NCI-H510A treated with DMSO at 0.1 percent for 48 hours (cell line): Measurements from ENCODE around the gene GAB2.
"Not testable (repeated sequence)": the region's sequence is repeated elsewhere in the genome, so short reads cannot be mapped to it uniquely, and the experiment has no call there.

Experiments used
- DNase-seq: peaks from one replicate; lab custom pipeline; 2025; lab: John Stamatoyannopoulos, UW

GAB2 gene

DNA sequence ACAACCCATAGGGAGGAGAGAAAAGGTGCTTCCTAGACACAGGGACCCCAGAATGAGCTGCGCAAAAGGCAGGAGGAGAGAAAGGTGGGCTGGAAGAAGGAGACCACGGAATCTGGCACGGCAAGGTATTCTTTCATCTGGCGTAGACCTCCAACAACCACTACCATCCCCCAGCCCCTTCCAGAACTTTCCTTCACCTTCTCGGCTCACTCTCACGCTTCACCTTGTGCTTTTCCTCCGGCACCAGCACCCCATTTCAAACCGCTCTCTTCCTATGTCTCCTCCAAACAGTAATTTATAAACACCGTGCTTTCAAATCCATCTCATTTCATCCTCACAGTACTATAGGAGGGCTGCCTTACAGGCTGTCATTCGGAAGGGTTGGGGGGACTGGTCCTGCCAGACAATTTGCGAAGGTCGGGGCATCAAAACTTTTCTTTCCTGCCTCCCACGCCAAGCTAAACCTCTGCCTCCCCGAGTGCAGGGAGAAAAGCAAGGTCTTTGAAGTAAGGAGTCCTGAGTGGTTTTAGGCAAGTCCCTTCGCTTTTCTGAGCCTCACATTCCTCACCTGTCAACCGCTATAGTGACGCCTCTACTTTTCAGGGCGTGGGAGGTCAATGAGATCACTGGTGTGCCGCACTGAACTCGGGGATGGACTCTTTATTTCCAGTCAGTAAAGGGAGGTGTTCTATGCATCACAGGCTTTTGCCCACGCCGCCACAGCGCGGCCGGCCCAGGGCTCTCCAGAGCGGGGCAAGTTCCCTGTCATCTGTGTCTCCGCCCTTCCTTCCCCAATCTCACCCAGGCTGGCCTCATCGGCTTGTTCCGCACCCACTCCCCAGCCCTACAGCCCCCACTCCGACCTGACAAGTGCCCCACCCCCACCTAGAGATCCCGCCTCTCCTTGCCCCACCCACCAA is 230.0 kb downstream of the GAB2 start:
- DNase-seq: peak; percentile 48

DNA sequence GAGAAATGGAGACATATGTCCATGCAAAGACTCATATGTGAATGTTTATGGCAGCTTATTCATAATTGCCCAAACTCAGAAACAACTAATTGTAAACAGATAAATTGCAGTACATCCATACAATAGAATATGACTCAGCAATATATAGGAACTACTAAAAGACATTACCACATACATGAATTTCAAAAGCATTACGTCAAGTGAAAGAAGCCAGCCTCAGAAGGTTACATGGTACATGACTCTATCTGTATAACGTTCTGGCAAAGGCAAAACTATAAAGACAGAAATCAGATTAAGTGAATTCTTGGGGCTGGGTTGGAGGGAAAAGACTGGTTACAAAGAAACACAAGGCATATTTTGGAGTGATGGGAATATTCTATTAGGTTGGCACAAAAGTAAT is 236.4 kb downstream of the GAB2 start:
- no peak for DNase-seq

DNA sequence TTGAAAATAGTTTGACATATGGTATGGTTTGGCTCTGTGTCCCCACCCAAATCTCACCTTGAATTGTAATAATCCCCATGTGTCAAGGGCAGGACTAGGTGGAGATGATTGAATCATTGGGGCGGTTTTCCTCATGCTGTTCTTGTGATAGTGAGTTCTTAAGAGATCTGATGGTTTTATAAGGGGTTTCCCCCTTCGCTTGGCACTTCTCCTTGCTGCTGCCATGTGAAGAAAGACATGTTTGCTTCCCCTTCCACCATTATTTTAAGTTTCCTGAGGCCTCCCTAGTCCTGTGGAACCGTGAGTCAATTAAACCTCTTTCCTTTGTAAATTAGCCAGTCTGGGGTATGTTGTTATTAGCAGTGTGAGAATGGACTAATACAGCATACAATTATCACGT is 236.9 kb downstream of the GAB2 start:
- DNase-seq: no peak

DNA sequence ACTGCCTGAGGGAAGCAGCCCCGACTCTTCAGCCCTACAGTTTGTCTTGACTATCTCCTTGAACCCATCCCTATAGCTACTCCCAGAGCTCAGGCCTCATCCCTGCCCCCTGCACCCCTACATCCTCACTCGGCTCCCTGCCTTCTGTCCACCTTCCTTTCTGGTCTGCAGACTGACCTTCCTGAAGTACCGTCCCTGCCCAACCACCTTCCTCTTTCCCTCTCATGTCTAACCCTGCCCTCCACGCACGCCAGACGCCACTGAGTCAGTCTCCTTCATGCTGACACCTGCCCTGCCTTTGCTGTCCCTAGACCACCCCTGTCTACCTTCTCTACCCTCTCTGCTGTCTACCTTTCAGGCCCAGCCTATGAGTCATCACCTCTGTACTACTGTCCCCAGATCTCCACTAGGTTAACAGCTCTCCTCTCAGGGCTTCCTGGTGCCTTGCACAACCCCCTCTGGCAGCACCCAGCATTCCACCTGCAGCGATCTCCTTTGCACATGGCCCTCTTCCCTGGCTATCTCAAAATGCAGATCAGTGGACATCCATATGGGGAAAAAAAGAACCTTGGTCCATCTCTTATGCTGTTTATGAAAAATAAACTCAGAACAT is 238.1 kb downstream of the GAB2 start:
- DNase-seq: no peak

DNA sequence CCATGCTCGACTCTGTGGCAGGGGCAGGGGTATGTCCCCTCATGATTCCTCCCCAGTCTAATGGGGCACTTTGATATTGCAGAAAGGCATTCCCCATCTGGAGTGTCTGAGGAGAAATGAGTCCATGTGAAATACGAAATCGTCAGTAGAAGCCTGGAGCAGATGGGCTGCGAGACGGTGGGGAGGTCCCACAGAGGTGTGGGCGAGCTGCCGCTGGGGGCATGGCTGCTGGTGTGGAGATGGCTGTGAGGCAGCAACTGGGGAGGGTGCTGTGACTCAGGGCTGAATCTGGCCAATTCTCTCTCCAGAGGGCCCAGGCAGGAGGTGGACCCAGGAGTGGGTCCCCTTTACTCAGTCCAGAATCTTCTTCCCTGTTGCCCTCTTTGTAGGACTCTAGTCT is 240.4 kb downstream of the GAB2 start:
- DNase-seq: no peak

DNA sequence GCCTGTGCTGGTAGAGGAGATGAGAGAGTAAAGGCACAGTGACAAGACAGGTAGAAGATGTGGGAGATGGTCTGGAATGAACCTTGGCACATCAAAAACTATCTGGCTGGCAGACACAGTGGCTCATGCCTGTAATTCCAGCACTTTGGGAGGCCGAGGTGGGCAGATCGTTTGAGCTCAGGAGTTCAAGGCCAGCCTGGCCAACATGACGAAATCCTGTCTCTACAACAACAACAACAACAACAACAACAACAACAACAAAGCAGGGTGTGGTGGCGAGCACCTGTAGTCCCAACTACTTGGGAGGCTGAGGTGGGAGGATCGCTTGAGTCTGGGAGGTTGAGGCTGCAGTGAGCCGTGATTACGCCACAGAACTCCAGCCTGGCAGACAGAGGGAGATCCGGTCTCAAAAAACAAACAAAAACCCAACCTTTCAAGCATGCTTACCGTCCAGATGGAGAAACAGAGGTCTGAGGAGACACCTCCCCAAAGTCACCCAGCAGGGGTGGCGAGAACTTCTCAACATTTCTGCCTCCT is 240.9 kb downstream of the GAB2 start:
- DNase-seq: no peak

DNA sequence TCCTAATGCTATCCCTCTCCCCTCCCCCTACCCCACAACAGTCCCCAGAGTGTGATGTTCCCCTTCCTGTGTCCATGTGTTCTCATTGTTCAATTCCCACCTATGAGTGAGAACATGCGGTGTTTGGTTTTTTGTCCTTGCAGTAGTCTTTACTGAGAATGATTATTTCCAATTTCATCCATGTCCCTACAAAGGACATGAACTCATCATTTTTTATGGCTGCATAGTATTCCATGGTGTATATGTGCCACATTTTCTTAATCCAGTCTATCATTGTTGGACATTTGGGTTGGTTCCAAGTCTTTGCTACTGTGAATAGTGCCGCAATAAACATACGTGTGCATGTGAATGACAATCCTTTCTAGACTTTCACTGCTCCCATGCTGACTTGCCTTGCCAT is 241.8 kb downstream of the GAB2 start:
- DNase-seq: not testable (repeated sequence)

DNA sequence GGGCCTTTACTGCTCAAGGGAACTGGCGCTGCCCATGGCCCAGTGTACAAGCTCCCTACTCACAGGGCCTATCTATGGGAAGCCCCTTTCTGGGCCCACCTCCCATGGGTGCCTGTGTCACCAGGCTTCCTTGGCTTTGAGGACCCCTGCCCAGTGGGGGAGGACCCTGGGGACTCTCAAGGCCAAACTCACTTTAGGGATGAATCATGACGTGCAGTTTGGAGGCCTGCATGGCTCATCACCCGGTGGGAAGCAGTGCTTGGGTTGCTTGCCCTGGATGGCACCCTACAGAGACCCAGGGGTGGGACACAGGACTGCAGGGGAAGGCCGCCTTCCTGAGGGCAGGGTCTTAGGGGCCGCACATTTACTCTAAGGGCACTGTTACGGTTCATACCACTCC is 245.7 kb downstream of the GAB2 start:
- DNase-seq: no peak

DNA sequence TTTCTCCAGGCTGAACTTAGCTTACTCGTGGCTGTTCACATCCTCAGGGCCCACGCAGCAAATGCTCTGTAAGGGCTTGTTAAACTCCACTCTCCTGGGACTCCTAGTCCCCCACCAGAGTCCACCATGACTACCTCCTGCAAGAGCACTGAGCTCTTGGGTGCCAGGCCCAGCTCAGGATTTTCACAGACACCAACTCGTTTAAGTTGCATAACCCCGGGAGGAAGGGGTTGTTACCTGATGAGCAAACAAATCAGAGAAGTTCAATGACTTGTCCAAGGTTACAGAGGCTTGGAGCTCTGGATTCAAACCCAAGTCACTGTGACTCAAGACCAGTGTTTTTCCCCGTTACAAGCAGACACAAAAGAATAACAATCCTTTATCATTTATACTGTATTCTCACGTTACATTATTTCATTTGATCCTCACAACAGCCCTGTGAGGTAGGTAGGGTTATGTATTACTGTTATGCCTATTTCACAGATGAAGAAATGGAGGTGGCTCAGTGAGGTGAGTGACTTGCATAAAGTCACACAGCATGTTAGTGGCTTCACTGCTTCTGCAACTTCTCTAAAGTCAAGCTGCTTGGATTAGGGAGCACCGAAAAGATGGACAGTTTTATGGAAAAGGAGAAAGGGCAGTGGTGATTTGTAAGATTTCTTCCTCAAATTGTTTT is 246.6 kb downstream of the GAB2 start:
- DNase-seq: no peak

DNA sequence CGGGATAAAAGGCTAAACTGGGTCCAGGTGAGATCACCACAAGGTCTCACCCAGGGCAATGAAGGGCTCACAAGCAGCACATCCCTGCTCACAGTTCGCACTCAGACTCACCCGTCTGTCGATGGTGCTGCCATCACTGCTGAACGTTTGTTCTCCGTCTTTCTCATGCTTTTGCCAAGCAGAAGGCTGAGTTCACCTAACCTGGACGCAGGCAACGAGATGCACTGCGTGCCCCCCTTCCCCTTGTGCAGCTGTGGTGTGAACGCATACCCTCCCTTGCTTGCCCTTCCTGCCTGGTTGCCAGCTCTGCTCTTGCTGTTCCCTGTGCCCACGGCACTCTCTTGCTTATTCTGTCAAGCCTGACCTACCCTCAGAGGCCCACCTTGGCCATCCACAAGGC is 247.2 kb downstream of the GAB2 start:
- DNase-seq: no peak

DNA sequence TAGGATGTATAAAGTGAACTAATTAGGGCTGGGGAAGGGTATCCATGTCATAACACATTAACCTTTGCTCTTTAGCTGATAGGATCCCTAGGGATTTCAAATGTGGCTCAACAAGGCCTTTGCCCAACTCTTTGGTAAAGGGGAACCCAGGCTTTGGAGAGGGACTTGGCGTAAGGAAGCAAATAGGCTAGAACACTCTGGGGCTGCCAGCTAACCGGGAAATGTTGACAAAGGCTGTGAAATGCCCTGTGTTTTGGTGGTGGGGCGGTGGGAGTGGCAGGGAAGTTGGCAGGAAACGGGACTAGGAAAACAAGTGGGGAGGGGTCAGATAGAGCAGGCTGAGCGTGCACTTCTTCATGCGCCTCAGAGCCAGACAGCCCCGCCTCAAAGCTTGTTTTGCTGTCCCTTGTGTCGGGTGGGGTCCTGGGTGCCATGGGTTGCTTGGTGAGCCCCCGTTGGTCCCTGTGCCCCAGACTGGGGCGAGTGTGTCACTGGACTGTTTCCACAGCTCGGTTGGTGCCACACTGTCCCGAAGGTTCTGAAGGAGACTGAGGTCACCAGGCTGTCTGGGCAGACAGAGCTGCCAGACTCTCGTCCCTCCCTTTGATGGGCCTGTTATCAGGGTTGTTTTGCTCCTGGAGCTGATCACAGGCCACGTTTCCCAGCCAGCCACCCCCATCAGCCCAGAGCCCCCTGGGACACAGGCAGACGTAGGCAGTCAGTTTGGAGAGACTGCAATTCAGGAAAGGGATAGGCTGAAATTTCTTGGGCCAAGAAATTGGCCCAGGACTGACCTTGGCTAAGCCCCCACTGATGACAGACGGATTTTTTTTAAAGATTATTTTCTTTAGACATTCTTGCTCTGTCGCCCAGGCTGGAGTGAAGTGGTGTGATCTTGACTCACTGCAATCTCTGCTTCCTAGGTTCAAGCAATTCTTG is 248.8 kb downstream of the GAB2 start:
- DNase-seq: no peak

DNA sequence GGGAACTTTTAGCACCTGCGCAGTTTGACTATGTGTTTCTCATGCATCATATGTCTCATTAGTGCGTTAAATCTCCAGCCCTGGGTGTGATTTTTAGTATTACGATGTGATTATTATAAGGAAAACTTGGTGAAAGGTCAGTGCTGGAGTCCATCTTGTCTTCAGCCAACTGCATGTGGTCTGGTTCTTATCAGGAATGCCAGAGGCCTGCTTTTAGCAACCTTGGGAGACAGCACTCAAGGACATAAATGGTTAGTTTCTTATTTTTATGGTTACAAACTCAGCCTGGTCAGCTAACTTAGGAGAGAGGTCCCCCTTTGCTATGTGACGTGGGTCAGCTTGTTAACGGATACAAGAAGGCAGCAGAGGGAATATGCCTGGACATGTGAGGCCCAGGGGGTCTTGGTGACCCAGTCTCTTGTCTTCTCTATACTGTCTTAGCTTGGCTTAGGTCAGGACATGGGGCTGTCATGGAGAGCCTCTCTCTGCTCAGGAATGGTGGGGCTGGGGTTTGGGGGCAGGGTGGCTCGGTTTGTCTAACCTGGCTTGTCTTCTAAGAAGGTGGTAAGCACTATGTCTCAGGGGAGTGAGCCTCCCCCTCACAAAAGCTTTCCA is 250.7 kb downstream of the GAB2 start:
- no peak for DNase-seq
